HepG2 (cell line): ENCODE data around the gene ATAD1. TPM values are rescaled to one million over a fixed set of nuclear protein-coding genes. Genes with fewer than 3 reads are reported as not detected.
A peak's percentile ranks its signal among the peaks of the same experiment; 100 is the strongest.

ENCODE experiments used
- ATF2 ChIP-seq: sonication (generic); formaldehyde crosslinking; IDR thresholded peaks from 2 replicates; pipeline ENCODE4 v1.4.0; 2020; ENCODE audit warnings: missing genetic modification reagents
- CSRNP1 ChIP-seq: sonication (generic); formaldehyde crosslinking; IDR thresholded peaks from 2 replicates; pipeline ENCODE4 v1.8.1; 2023; ENCODE audit warnings: mild to moderate bottlenecking, missing genetic modification reagents
- EZH2 ChIP-seq: conservative IDR thresholded peaks from 2 replicates; pipeline ENCODE4 v1.6.1; 2012; ENCODE audit warnings: mild to moderate bottlenecking, low read depth, low read length, moderate library complexity
- FLYWCH1 ChIP-seq: sonication (generic); formaldehyde crosslinking; IDR thresholded peaks from 2 replicates; pipeline ENCODE4 v1.8.1; 2023; ENCODE audit warnings: mild to moderate bottlenecking, missing genetic modification reagents
- GTF2F1 ChIP-seq: fragments of 150-350 bp; IDR thresholded peaks from 2 replicates; pipeline ENCODE4 v1.6.1; 2014; ENCODE audit warnings: low read length
- HES4 ChIP-seq: sonication (generic); formaldehyde crosslinking; IDR thresholded peaks from 2 replicates; pipeline ENCODE4 v1.9.0; 2021; ENCODE audit warnings: mild to moderate bottlenecking, missing genetic modification reagents, borderline replicate concordance
- HNF1B ChIP-seq: sonication (generic); formaldehyde crosslinking; IDR thresholded peaks from 2 replicates; pipeline ENCODE4 v1.5.1; 2020; ENCODE audit warnings: mild to moderate bottlenecking, moderate library complexity, missing genetic modification reagents
- POLR2AphosphoS5 ChIP-seq: IDR thresholded peaks from 2 replicates; pipeline ENCODE4 v1.6.1; 2012; ENCODE audit warnings: low read depth, low read length
- POLR2G ChIP-seq: fragments of 200-400 bp; formaldehyde crosslinking; IDR thresholded peaks from 2 replicates; pipeline ENCODE4 v1.6.1; 2018; ENCODE audit warnings: mild to moderate bottlenecking, low read depth, low read length, moderate library complexity
- TARDBP ChIP-seq: sonication (generic); formaldehyde crosslinking; IDR thresholded peaks from 2 replicates; pipeline ENCODE4 v1.8.0; 2022; ENCODE audit warnings: mild to moderate bottlenecking, missing genetic modification reagents
- TBX2 ChIP-seq: sonication (generic); formaldehyde crosslinking; IDR thresholded peaks from 2 replicates; pipeline ENCODE4 v1.5.0; 2020; ENCODE audit warnings: missing genetic modification reagents, mild to moderate bottlenecking, borderline replicate concordance
- ZBTB1 ChIP-seq: sonication (generic); formaldehyde crosslinking; IDR thresholded peaks from 2 replicates; pipeline ENCODE4 v1.4.0; 2020; ENCODE audit warnings: missing genetic modification reagents, borderline replicate concordance
- ZBTB14 ChIP-seq: sonication (generic); formaldehyde crosslinking; IDR thresholded peaks from 2 replicates; pipeline ENCODE4 v1.4.0; 2020; ENCODE audit warnings: missing genetic modification reagents
- ZBTB44 ChIP-seq: sonication (generic); formaldehyde crosslinking; IDR thresholded peaks from 2 replicates; pipeline ENCODE4 v1.4.0; 2020; ENCODE audit warnings: missing genetic modification reagents
- ZBTB46 ChIP-seq: sonication (generic); formaldehyde crosslinking; IDR thresholded peaks from 2 replicates; pipeline ENCODE4 v1.4.0; 2020; ENCODE audit warnings: mild to moderate bottlenecking, missing genetic modification reagents, borderline replicate concordance
- ZBTB7A ChIP-seq: sonication (generic); formaldehyde crosslinking; IDR thresholded peaks from 2 replicates; pipeline ENCODE4 v1.8.0; 2022; ENCODE audit warnings: mild to moderate bottlenecking, missing genetic modification reagents
- ZNF264 ChIP-seq: sonication (generic); formaldehyde crosslinking; IDR thresholded peaks from 2 replicates; pipeline ENCODE4 v1.4.0; 2020; ENCODE audit warnings: missing genetic modification reagents
- ZNF337 ChIP-seq: sonication (generic); formaldehyde crosslinking; IDR thresholded peaks from 2 replicates; pipeline ENCODE4 v1.5.1; 2020; ENCODE audit warnings: missing genetic modification reagents, low read depth, mild to moderate bottlenecking, borderline replicate concordance
- ZNF788 ChIP-seq: sonication (generic); formaldehyde crosslinking; IDR thresholded peaks from 2 replicates; pipeline ENCODE4 v1.5.0; 2020; ENCODE audit warnings: mild to moderate bottlenecking, missing genetic modification reagents, borderline replicate concordance
- polyA plus RNA-seq, 8 experiments: library from polyadenylated mRNA; depleted of rRNA in 3 of 8; stranded (reverse) in 7 of 8; unstranded in 1 of 8; fragments of >200 nt; fragmentation: Illumina TruSeq in 4 of 8; extraction: Trizol in 4 of 8; gene quantifications; 2 replicates each; pipeline versions ENCODE4 v1.2.1 to v1.2.3, GENCODE V29; 2011 to 2016; ENCODE audit warnings: low read depth in 4 of 8, missing spikeins in 1 of 8, mixed read lengths in 1 of 8; ENCODE audit not compliant: insufficient read depth in 1 of 8
- total RNA-seq, 5 experiments: library from RNA; depleted of rRNA; stranded (reverse); fragments of >200 nt; fragmentation: Illumina TruSeq; extraction: Trizol; gene quantifications; 2 replicates each; pipeline ENCODE4 v1.2.3, GENCODE V29; 2016; ENCODE audit warnings: low read depth in 1 of 5

ATAD1 gene
- total and polyA plus RNA-seq, 2 of the 13 experiments (the other 11 are each of a cell fraction or from before 2014, with no cell fraction given) = 14.9 to 28.2 TPM

- TF ChIP-seq HNF1B (CRISPR knock-in tag) (no peak), TARDBP (peak; percentile 93), TBX2 (peak; percentile 39; the same call in 1 of the 2 replicates), ZBTB7A (CRISPR knock-in tag) (0 out of 2 replicates have a peak, but pooled peaks have one; percentile 21), ZBTB44 (CRISPR knock-in tag) (peak; percentile 82), POLR2G (peak; percentile 90), ZNF788 (CRISPR knock-in tag) (peak; percentile 56; the same call in 1 of the 2 replicates), FLYWCH1 (CRISPR knock-in tag) (no peak), HES4 (no peak), ATF2 (CRISPR knock-in tag) (peak; percentile 85), CSRNP1 (CRISPR knock-in tag) (no peak), ZNF264 (CRISPR knock-in tag) (no peak), ZBTB14 (peak; percentile 80), ZBTB1 (CRISPR knock-in tag) (no peak), GTF2F1 (peak; percentile 57; the same call in 1 of the 2 replicates), EZH2 (no peak), ZNF337 (CRISPR knock-in tag) (no peak), ZBTB46 (no peak), POLR2AphosphoS5 (peak; percentile 88)
These were observed 45.3 kb upstream of the ATAD1 start, which contains the start of the genes KLLN and PTEN (continued) for GRCh38 chr10:87863053-87863943.
